ENCODE results near the gene TMEM163.

TMEM163 gene

DNA sequence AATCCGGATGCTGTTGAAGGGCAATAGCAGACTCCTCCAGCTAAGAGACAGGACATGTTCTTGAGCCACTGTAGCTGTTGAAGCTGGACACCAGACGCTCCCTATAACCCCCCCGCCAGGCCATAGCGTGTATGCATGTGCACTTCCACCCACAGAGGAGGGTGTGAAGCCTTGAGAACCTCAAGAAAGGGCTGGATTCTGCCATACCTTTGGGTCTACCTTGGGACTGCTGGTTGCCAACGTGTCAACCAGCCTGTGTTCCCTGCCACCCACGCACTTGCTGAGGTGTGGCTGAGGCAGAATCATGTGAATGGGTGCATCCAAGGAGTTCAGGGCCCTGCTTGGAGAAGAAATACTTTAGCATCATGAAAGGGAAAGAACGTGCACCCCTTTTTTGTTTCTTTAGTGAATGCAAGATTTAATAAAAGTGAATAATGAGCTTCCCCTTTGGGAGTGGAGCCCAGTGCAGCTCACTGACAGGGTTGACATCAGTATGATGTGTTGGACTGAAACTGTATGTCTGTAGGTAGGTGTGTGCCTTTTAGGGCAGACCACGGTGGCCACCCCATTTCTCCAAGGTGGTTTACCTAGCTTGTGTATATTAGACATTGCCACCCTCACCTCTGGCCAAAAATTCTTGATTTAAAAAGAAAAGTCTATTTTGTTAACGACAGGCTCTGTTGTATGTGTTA, 266.6 kb downstream of the TMEM163 start:
- no peak for TF ChIP-seq GATA2 (IDR thresholded peaks at IDR 0.05; ENCODE audit: low read depth, low read length)
- TF ChIP-seq GATA3 (IDR thresholded peaks at IDR 0.05; ENCODE audit: low read depth, low read length), result no peak

DNA sequence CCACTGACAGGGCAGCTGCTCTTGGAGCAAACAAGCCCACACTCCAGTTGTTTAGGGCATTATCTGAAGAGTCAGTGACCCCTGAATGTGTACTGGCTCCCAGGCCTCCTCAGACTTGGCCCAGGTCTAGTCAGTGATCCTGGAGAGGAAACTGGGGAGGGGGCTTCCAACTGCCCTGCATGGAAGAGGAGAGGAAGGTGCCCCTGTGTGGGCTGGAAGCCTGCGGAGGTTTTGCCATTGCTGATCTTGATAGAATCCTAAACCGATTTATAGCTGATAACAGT, 267.5 kb downstream of the TMEM163 start:
- TF ChIP-seq GATA3 (IDR thresholded peaks at IDR 0.05; ENCODE audit: low read depth, low read length) (no peak), GATA2 (IDR thresholded peaks at IDR 0.05; ENCODE audit: low read depth, low read length) (no peak)

DNA sequence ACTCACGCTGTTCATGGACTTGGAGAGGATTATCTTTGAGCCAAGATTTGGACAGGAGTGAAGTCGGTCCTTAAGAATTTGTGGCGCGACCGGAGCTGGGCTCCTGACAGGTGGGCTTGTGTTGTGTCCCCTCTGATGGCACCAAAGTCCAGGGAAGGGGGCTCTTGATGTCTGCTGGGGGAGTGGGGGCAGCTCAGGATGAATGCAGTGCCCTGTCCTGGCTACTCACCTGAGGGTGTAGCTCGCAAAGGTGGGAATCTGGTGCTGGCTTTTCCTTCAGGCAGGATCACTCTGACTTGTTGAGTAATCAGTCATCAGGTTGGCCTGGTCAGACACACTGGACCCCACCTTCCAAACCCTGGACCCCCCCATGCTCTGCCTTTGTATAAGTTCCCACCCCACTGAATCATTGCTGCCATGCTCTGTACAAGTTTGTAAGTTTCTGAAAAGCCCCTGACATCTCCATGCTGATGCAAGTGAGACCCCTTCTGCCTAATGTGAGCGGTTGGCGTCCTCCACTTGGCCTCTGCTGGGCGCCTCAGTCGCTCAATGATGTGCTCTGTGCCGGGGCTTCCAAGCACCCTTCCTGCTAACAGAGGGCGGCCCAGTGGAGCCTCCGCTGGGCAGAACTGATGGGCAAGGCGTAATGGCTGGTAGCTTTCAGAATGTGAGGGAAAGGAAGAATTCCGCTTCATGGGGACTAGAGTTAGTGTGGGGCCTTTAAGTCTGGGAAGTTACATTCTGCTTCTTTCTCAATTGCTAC, 268.9 kb downstream of the TMEM163 start:
- TF ChIP-seq GATA2 (IDR thresholded peaks at IDR 0.05; ENCODE audit: low read depth, low read length), result no peak
- TF ChIP-seq GATA3 (IDR thresholded peaks at IDR 0.05; ENCODE audit: low read depth, low read length), result no peak

DNA sequence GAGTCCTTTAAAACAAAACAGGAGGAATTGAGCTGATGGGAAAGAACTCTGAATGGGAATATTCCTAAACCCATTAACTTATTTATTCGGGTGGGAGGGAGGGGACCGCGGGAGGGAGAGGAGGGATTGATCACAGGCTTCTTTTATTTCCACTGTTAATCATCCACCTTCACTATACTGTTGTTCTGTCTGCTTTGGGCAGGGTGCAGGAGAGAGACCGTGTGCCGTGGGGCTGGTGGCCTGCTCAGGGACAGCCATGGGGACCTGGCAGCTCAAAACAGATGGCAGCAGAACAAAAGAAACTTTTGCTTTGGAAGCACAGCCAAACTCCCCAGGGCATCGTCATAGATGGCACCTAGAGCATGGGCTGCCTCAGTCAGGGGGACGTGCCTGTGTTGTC, 269.6 kb downstream of the TMEM163 start:
- no peak for TF ChIP-seq GATA2 (IDR thresholded peaks at IDR 0.05; ENCODE audit: low read depth, low read length)
- no peak for TF ChIP-seq GATA3 (IDR thresholded peaks at IDR 0.05; ENCODE audit: low read depth, low read length)

DNA sequence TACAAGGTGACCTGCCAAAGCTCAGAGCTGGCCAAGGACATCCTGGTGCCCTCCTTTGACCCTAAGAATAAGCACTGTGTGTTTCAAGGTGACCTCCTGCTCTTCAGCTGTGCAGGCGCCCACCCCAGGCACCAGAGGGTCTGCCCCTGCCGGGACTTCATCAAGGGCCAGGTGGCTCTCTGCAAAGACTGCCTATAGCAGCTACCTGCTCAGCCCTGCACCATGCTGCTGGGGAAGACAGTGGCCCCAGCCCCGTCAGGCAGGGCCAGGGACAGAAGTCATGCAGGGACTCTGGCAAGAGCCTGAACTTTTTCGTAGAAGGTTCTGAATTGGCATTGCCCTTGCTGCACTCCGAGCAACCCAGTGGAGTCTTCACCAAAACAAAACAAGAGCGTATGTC, 270.1 kb downstream of the TMEM163 start:
- TF ChIP-seq GATA3 (IDR thresholded peaks at IDR 0.05; ENCODE audit: low read depth, low read length), result no peak
- TF ChIP-seq GATA2 (IDR thresholded peaks at IDR 0.05; ENCODE audit: low read depth, low read length), result no peak

DNA sequence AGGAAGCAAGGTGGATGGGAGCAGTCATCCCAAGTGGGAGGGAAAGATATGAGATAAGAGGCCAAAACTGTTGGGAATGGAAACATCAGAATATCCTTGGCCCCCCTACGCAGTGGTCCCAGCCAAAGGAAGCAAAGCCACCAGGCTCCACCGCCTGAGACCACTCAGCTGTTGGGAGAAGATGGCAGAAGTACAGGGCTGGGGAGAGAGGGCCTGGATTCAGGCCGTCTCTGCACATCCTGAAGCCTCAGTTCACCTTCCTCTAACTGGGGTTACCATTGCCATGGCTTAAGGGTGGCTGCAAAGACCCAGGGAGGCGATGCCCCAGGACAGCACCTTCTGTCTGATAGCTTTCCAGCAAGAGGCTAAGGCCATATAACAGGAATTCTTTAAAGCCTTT, 271.1 kb downstream of the TMEM163 start:
- no peak for TF ChIP-seq GATA3 (IDR thresholded peaks at IDR 0.05; ENCODE audit: low read depth, low read length)
- no peak for TF ChIP-seq GATA2 (IDR thresholded peaks at IDR 0.05; ENCODE audit: low read depth, low read length)

DNA sequence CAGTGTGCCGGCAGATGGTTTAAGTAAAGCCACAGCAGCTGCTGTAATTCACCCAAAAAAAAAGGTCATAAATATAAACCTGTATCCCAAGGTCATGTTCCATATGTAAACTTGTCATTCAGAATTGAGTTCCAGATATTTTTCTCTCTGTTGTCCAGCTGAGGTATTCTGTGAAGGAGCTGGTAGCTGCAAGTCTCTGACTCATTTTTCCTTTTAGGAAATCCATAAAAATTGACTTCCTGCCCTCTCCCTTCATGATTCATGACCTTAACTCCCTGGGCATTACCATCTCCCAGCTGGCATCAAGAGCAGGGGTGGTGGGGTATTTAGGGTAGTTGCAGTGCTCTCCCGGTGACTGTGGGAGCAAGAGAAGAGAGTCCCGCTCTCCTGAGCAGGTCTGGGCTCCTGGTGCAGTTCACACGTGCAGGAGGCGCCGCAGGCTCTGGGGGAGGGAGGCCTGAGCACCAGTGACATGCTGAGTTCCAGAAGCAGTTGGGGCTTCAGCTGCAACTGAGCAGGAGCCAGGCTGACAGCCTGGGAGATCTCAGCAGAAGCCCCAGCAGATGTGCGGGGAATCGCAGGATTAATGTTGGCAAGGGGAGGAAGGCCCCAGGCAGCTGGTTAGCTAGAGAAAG, 272.3 kb downstream of the TMEM163 start:
- no peak for TF ChIP-seq GATA2 (IDR thresholded peaks at IDR 0.05; ENCODE audit: low read depth, low read length)
- no peak for TF ChIP-seq GATA3 (IDR thresholded peaks at IDR 0.05; ENCODE audit: low read depth, low read length)

DNA sequence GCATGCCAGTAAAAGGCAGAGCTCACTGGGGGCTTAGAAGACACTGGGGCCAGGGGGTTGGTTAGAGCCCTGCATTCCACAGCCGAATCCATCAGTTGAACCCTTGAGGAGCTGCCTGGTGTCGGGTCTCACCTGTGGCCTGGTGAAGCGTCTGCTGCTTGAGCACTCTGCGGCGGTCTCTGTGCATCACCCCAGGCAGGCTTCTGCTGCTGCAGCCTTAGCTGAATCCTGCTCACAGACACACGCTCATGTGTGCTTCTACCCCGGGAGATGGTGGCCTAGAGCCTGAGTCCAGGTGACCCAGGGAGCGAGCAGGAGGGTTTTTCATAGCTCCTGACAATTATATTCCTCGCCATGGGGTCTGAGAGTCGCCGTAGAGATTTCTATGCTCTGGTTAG, 272.8 kb downstream of the TMEM163 start:
- no peak for TF ChIP-seq GATA2 (IDR thresholded peaks at IDR 0.05; ENCODE audit: low read depth, low read length)
- TF ChIP-seq GATA3 (IDR thresholded peaks at IDR 0.05; ENCODE audit: low read depth, low read length), result no peak

DNA sequence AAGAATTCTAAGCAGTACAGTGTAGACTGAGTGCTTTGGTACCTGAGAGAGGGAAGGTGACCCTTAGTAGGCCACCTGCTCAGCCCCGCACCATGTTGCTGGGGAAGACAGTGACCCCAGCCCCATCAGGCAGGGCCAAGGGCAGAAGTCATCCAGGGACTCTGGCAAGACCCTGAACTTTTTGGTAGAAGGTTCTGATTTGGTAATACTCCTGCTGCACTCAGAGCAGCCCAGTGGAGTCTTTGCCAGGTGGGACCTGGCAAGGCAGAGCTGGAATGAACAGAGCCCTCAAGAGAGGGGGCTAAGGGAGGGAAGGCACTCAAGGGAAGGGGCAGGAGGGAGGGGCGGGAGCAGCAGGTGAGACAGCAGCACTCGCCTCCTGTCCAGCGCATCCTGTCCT, 273.7 kb downstream of the TMEM163 start:
- TF ChIP-seq GATA3 (IDR thresholded peaks at IDR 0.05; ENCODE audit: low read depth, low read length), result no peak
- no peak for TF ChIP-seq GATA2 (IDR thresholded peaks at IDR 0.05; ENCODE audit: low read depth, low read length)

DNA sequence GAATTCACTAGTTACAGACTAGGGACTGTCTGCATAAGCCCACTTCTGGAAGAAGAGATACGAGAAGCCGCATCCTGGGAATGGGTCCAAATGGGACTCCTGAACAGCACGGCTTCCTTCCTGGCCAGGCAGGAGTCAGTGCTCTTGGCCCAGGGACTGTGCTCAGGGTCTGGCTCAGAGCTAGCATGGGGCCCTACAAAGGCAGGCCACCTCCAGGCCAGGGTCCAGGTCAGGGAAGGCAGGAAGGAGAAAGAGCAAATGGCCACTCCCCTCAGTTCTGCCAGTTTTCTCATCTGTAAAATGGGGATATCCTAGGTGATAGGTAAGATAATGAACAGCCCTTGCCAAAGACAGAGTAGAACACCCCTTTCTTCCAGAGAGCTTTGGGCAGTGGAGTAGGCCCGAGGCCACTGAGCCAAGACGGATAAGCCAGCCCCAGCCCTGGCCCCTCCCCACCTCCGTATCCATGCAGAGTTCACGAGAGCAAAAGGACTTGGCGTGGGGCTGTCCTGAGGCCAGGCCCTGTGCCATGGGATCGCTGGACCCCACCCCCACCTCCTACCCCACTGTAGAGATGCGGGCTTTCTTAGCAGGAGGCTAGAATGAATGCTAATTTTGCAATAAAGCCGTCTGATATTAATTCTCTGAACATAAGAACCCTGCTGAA, 274.9 kb downstream of the TMEM163 start:
- TF ChIP-seq GATA3 (IDR thresholded peaks at IDR 0.05; ENCODE audit: low read depth, low read length), result no peak

DNA sequence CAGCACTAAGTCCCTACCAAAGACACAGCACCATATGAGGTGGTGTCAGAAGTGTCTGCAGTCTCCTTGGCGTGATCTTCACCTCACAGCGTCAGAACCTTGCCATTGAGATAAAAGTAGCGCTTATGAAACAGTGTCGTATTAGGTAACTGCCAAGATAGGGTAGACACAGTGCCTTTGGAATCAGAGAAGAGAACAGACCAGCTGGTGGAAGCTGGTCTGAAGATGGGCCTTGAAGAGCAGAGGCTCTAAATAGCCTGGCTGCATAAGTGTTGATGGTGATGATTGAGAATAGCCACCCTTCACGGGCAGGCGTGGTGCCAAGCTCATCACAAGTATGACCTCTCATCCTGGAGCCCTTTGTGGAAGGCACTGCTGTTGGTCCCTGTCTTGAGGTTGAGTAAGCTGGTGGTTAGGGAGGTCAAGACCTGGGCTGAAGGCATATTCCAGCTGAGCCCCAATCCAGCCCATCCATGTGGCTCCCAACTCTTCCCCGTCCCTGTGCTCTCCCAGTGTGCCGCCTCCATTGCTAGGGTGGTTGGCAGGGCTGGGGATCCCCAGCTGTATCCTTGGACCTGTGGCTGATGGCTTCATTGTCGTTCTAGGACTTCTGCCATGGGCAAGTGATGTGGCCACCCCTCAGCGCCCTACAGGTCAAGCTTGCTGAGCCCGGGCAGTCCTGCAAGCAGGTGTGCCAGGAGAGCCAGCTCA, 277.5 kb downstream of the TMEM163 start:
- TF ChIP-seq GATA3 (IDR thresholded peaks at IDR 0.05; ENCODE audit: low read depth, low read length) (no peak), GATA2 (IDR thresholded peaks at IDR 0.05; ENCODE audit: low read depth, low read length) (no peak)

DNA sequence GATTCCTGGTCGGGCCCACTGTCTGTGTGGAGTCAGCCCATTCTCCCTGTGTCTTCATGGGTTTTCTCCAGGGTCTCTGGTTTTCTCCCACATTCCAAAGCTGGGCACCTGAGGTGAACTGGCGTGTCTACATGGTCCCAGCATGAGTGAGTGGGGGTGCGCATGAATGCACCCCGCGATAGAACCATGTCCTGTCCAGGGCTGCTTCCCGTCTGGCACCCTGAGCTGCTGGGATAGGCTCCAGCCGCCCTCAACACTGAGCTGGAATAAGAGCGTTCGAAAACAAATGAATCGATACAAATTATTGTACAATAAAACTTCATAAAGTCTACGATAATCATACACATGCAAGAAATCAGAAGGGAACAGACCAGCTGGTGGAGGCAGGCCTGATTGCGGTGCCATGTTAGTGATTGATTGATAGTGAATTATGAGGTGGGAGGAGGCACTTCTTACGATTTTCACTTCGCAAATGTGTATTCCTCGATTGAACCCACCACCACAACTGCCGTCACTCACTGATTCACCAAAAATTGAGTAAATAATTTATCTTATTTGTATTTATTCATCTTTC, 278.4 kb downstream of the TMEM163 start:
- TF ChIP-seq GATA2 (IDR thresholded peaks at IDR 0.05; ENCODE audit: low read depth, low read length) (no peak), GATA3 (IDR thresholded peaks at IDR 0.05; ENCODE audit: low read depth, low read length) (no peak)

DNA sequence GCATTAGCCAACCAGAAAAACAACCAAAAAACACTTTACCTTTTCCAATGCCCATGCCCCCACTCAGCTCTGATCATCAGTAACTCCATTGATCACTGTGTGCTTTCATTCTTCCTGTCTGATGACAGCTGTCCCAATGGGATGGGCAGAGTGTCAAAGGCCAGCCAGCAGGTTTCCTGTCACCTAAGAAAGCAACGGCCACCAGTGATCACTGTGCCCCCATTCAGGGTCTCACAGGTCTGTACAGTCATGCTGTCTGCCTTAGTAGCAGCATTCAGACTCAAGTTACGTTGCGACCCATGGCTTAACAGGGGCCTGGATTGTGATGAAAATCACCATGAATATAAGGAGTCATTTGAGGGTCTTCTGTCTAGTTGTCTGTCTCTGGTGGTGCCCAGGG, 280.4 kb downstream of the TMEM163 start:
- no peak for TF ChIP-seq GATA2 (IDR thresholded peaks at IDR 0.05; ENCODE audit: low read depth, low read length)
- TF ChIP-seq GATA3 (IDR thresholded peaks at IDR 0.05; ENCODE audit: low read depth, low read length), result no peak

DNA sequence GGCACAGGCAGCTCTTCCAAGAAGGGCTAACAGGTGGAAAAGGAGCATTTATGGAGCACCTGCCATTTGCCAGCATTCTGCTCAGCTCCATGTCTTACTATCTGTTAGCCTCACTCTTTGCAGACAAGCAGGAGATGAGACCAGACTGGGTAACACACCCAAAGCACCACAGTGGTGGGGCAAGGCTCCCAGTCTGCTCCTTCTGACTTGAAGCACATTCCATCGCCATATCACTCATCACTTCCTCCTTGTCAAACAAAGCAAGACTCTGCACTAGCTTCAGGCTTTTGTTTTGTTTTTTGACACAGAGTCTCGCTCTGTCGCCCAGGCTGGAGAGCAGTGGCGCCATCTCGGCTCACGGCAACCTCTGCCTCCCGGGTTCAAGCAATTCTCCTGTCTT, 282.1 kb downstream of the TMEM163 start:
- TF ChIP-seq GATA2 (IDR thresholded peaks at IDR 0.05; ENCODE audit: low read depth, low read length), result no peak
- no peak for TF ChIP-seq GATA3 (IDR thresholded peaks at IDR 0.05; ENCODE audit: low read depth, low read length)
